ENCODE data around the gene STAT5B.

DNA sequence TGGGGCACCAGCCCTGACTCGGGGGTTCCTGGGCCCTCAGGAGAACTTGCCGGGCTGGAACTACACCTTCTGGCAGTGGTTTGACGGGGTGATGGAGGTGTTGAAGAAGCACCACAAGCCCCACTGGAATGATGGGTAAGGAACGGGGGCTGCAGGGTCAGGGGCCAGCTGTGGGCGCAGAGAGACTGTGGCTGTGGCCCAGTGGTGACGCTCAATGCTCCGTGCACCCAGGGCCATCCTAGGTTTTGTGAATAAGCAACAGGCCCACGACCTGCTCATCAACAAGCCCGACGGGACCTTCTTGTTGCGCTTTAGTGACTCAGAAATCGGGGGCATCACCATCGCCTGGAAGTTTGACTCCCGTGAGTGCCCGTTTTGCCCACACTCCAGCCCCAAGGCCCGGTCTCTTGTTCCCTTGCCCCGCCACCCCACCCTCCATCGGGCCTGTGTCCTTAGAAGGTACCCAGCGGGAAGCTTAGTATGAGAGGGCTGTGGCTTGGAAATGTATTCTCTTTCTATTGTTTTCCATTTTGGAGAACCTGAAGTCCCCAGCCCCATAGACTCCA lies 31.3 kb upstream of the STAT5B start:
- TF ChIP-seq CTCF (conservative IDR thresholded peaks at IDR 0.05 in 1 of 2, IDR thresholded peaks at IDR 0.05 in 1 of 2; ENCODE audit: low read depth in 1 of 2, low read length in 2 of 2) = no peak
- TF ChIP-seq EZH2 (IDR thresholded peaks at IDR 0.05; ENCODE audit: low read length, missing control alignments) = no peak

All from fibroblast of lung (primary cell).